Osteoblast (primary cell): ENCODE measurements around the gene HEY2. TPM values are rescaled to one million over a fixed set of nuclear protein-coding genes. Genes with fewer than 3 reads are reported as not detected.

Source experiments
- DNase-seq: peaks from one replicate; pipeline ENCODE4 v3.0.0; 2011; ENCODE audit warnings: low spot score, mixed read lengths; ENCODE audit not compliant: insufficient read length; ENCODE audit errors: missing footprints
- H2AFZ ChIP-seq: 2 replicates; pipeline ENCODE4 v1.6.0; 2011; ENCODE audit warnings: mild to moderate bottlenecking, low read length
- H3K27ac ChIP-seq: 2 replicates; pipeline ENCODE4 v1.5.1; 2011; ENCODE audit warnings: mild to moderate bottlenecking, low read depth, low read length, moderate library complexity
- H3K27me3 ChIP-seq: 2 replicates; pipeline ENCODE4 v1.6.0; 2012; ENCODE audit warnings: mild to moderate bottlenecking, control low read depth, inconsistent platforms, low read length, moderate library complexity; ENCODE audit not compliant: insufficient read depth
- H3K36me3 ChIP-seq: 2 replicates; pipeline ENCODE4 v1.5.1; 2011; ENCODE audit warnings: mild to moderate bottlenecking, low read length, control low read depth, moderate library complexity; ENCODE audit not compliant: insufficient read depth
- H3K4me1 ChIP-seq: 2 replicates; pipeline ENCODE4 v1.5.1; 2011; ENCODE audit warnings: mild to moderate bottlenecking, low read length, control low read depth, moderate library complexity; ENCODE audit not compliant: insufficient read depth
- H3K4me2 ChIP-seq: 2 replicates; pipeline ENCODE4 v1.6.0; 2011; ENCODE audit warnings: mild to moderate bottlenecking, low read length; ENCODE audit not compliant: insufficient read depth
- H3K4me3 ChIP-seq: fragments of 200-600 bp; sonication (generic); 3 replicates; pipeline ENCODE4 v1.5.1; 2012; ENCODE audit warnings: mild to moderate bottlenecking, low read length, inconsistent platforms; ENCODE audit not compliant: insufficient read depth
- H3K79me2 ChIP-seq: 2 replicates; pipeline ENCODE4 v1.6.0; 2012; ENCODE audit warnings: mild to moderate bottlenecking, low read length, control low read depth, inconsistent platforms; ENCODE audit not compliant: insufficient read depth
- H3K9me3 ChIP-seq: 2 replicates; pipeline ENCODE4 v1.5.1; 2011; ENCODE audit warnings: low read depth, low read length, control low read depth
- H4K20me1 ChIP-seq: 2 replicates; pipeline ENCODE4 v1.6.0; 2012; ENCODE audit warnings: mild to moderate bottlenecking, low read length, control low read depth; ENCODE audit not compliant: insufficient read depth
- total RNA-seq: library from RNA; depleted of rRNA; stranded (reverse); fragments of >200 nt; gene quantifications from 2 replicates; pipeline ENCODE4 v1.2.3, GENCODE V29; 2012
- TF ChIP-seq, protein P1 (sequence below): IDR thresholded peaks from 2 replicates; pipeline ENCODE4 v1.5.1; 2011; ENCODE audit warnings: mild to moderate bottlenecking, low read depth, low read length, moderate library complexity; ENCODE audit errors: extremely low read depth

Gene HEY2
- total RNA-seq, 1 donor = 2.2 TPM

DNA sequence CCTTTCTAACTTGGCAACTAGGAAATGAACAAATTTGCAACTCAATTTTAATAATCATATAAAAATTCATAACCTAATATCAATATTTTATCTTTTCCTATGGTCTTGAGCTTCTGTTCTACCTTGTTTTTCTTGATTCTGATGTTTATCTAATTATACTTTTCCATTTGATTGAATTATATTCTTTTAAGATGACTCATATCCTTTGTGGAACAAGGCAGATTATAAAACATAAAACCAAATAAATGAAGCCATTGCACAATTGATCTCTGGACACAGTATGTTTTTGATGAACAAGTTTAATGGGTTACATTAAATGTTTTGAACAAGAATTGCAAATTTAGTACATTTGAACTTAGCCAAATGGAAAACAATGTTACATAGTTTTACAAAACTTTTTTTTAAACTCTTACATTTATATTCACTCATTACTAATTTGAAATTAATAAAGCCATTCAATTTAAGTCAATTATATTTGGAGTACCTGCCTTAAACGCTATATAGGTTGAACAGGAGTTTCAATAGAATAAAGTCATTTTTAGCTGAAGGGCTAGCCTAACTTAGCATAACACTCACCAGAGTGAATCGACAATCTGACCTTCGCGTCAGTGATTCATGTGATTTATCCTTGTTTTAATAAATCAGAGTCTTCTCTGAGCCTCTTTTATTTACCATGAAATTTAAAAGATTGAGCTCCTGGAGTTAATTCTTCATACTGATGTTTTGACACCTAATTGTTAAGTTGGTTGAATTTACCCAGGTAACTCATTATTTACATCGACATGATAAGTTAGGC, 45.1 kb downstream of the HEY2 start:
- H3K79me2 ChIP-seq = peaks cover 66% of the 10 kb centered on the region
- TF ChIP-seq, protein P1, sequence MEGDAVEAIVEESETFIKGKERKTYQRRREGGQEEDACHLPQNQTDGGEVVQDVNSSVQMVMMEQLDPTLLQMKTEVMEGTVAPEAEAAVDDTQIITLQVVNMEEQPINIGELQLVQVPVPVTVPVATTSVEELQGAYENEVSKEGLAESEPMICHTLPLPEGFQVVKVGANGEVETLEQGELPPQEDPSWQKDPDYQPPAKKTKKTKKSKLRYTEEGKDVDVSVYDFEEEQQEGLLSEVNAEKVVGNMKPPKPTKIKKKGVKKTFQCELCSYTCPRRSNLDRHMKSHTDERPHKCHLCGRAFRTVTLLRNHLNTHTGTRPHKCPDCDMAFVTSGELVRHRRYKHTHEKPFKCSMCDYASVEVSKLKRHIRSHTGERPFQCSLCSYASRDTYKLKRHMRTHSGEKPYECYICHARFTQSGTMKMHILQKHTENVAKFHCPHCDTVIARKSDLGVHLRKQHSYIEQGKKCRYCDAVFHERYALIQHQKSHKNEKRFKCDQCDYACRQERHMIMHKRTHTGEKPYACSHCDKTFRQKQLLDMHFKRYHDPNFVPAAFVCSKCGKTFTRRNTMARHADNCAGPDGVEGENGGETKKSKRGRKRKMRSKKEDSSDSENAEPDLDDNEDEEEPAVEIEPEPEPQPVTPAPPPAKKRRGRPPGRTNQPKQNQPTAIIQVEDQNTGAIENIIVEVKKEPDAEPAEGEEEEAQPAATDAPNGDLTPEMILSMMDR = no peak
- no peaks in the 10 kb centered on the region for H4K20me1 ChIP-seq
- no peak overlapping the region for H2AFZ ChIP-seq
- no peaks in the 10 kb centered on the region for H3K27me3 ChIP-seq
- peak overlapping the region; percentile 91 for H3K27ac ChIP-seq
- H3K4me1 ChIP-seq = peaks cover 46% of the 10 kb centered on the region
- H3K4me3 ChIP-seq = no peak overlapping the region
- H3K36me3 ChIP-seq = no peaks in the 10 kb centered on the region
- DNase-seq = no peak
- peak overlapping the region; percentile 97 for H3K4me2 ChIP-seq
- H3K9me3 ChIP-seq = no peaks in the 10 kb centered on the region

DNA sequence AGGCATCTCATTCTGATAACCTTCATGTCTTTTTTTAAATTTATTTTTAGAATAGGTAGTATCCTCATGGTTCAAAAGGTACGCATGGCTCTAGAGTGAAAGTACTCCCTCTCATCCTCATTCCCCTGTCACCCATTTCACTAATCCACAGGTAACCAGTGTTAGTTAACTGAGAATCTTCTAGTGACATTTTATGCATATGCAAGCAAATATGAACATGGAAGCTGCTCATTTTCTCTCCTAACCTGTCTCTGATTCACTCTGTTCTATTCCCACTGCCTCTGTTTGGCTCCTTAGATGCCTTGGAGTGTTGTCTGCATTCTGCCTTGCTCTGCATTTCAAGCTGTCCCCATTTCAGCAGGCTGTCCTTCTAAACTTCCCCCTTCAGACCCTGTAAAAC, 45.9 kb downstream of the HEY2 start:
- Histone ChIP-seq H3K36me3 (no peaks in the 10 kb centered on the region), H3K27ac (no peak overlapping the region), H3K27me3 (no peaks in the 10 kb centered on the region), H3K79me2 (peaks cover 74% of the 10 kb centered on the region), H4K20me1 (no peaks in the 10 kb centered on the region), H3K4me1 (peaks cover 39% of the 10 kb centered on the region), H3K9me3 (no peaks in the 10 kb centered on the region), H2AFZ (no peak overlapping the region), H3K4me3 (no peak overlapping the region), H3K4me2 (no peak overlapping the region)
- TF ChIP-seq, protein P1 = no peak
- DNase-seq = no peak

DNA sequence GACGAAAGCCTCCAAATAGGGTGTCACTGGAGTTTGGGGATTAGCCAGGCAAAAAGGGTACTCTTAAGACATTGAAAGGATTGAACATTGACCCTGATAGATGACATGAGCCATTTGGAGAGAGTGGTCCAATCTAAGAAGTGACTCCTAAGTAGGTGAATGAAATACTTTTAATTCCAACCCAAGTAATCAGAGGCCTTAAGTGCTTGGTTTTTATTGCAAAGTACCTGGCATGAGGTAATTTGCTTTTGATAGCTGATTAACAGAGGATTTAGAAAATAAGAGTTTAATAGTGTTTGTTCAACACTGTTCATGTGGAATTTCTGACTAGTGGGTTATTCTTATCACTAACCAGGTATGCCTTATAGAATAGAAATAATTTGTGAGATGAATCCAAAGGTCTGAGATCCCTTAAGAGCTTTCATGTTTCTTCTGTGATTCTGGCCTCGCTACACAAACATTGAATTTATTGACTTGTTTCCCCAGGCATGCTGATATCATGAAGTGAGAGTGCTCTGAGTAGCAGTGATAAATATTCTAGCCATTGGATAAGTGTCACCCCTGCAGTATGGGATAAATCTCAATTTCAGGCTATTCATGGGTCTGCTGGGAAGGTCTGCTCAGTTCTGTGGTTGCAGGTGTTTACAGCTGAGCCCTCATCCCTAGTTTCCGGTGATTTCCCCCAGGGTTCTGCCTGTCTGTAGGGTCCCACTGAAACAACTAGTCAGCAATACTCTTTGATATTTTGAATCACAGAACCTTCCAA, 47.9 kb downstream of the HEY2 start:
- Histone ChIP-seq H3K4me1 (peaks cover 32% of the 10 kb centered on the region), H3K4me2 (no peak overlapping the region), H3K9me3 (no peaks in the 10 kb centered on the region), H3K27ac (no peak overlapping the region), H3K27me3 (no peaks in the 10 kb centered on the region), H3K4me3 (no peak overlapping the region), H3K79me2 (peaks cover 82% of the 10 kb centered on the region), H2AFZ (no peak overlapping the region), H3K36me3 (no peaks in the 10 kb centered on the region), H4K20me1 (no peaks in the 10 kb centered on the region)
- DNase-seq = no peak
- TF ChIP-seq, protein P1 = no peak

DNA sequence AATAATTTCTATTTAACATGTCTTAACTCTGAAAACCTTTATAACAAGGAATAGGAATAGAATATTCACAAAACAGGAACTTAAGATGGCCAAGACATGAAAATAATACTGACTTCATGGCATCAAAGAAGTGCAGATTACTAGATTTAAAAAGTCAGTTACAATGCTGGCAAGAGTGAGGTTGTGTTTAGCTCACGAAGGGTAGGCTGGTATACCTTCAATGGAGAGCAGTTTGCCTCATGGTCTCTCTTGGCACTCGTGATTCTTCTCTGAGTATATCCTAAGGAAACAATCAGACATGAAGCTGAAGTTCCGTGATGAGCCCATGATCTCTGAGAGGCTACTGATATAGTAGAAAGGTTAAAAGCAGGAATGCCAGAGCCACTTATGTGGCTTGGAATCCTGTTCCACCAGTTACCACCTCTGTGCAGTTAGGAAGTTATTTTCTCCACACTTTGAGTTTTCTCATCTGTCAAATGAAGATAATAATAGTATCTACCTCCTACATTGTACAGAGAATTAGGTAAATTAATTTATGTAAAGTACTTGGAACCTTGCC, 48.5 kb downstream of the HEY2 start:
- no peak overlapping the region for H3K27ac ChIP-seq
- no peak overlapping the region for H3K4me3 ChIP-seq
- H3K36me3 ChIP-seq = no peaks in the 10 kb centered on the region
- H3K4me1 ChIP-seq = peaks cover 33% of the 10 kb centered on the region
- H3K9me3 ChIP-seq = no peaks in the 10 kb centered on the region
- H3K79me2 ChIP-seq = peaks cover 88% of the 10 kb centered on the region
- TF ChIP-seq, protein P1 = no peak
- no peaks in the 10 kb centered on the region for H3K27me3 ChIP-seq
- no peaks in the 10 kb centered on the region for H4K20me1 ChIP-seq
- no peak overlapping the region for H3K4me2 ChIP-seq
- no peak for DNase-seq
- no peak overlapping the region for H2AFZ ChIP-seq
